ENCODE measurements around the gene GJB2. TPM values are rescaled to one million over a fixed set of nuclear protein-coding genes. Genes with fewer than 3 reads are reported as not detected.

The GJB2 gene
- total RNA-seq, 1 donor from 2014 or later = not detected

- no peak overlapping the region for H3K27ac ChIP-seq (replicated peaks)
- TF ChIP-seq, protein P1, sequence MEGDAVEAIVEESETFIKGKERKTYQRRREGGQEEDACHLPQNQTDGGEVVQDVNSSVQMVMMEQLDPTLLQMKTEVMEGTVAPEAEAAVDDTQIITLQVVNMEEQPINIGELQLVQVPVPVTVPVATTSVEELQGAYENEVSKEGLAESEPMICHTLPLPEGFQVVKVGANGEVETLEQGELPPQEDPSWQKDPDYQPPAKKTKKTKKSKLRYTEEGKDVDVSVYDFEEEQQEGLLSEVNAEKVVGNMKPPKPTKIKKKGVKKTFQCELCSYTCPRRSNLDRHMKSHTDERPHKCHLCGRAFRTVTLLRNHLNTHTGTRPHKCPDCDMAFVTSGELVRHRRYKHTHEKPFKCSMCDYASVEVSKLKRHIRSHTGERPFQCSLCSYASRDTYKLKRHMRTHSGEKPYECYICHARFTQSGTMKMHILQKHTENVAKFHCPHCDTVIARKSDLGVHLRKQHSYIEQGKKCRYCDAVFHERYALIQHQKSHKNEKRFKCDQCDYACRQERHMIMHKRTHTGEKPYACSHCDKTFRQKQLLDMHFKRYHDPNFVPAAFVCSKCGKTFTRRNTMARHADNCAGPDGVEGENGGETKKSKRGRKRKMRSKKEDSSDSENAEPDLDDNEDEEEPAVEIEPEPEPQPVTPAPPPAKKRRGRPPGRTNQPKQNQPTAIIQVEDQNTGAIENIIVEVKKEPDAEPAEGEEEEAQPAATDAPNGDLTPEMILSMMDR (IDR thresholded peaks at IDR 0.05; ENCODE audit: borderline replicate concordance) = no peak
- DNase-seq = no peak
- intact Hi-C loops (cut with micrococcal nuclease) = no loop called here
- no peaks in the 10 kb centered on the region for H3K36me3 ChIP-seq
- H3K4me3 ChIP-seq = no peak overlapping the region
- peaks cover 16% of the 10 kb centered on the region for H3K9me3 ChIP-seq (replicated peaks)
- H3K27me3 ChIP-seq (ENCODE audit: low read depth) = peaks cover 57% of the 10 kb centered on the region
- H3K4me1 ChIP-seq = peaks cover 5% of the 10 kb centered on the region
Measured at GRCh38 chr13:20198781-20199180, 6.0 kb upstream of the GJB2 start.

DNA sequence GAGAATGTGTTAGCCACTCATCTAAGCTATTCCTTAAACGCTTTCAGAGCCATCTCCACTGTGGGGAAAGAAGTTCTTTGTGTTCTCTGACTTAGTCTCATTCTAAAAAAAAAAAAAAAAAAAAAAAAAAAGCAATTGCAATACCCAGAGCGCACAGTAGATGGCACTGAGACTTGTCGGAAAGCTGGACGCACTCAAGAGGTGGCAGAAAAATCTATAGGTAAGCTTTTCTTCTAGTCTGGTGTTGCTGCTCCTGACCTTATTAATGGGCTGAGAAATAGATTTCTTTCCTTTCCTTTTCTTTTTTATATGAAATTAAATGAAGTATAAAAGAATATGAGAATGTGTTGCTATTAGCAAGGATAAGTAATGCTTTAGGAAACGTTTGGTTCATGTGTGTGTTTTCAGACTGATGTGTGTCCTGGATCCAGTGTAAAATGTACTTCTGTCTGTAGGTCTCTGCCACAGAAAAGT is 4.7 kb upstream of the GJB2 start:
- intact Hi-C loops (cut with micrococcal nuclease) = no loop called here
- TF ChIP-seq, protein P1 (IDR thresholded peaks at IDR 0.05; ENCODE audit: borderline replicate concordance) = peak; percentile 80
- Histone ChIP-seq H3K36me3 (no peaks in the 10 kb centered on the region), H3K27ac (replicated peaks) (no peak overlapping the region), H3K9me3 (replicated peaks) (peaks cover 12% of the 10 kb centered on the region), H3K4me1 (peaks cover 19% of the 10 kb centered on the region), H3K27me3 (ENCODE audit: low read depth) (peaks cover 57% of the 10 kb centered on the region), H3K4me3 (no peak overlapping the region)
- DNase-seq = no peak

DNA sequence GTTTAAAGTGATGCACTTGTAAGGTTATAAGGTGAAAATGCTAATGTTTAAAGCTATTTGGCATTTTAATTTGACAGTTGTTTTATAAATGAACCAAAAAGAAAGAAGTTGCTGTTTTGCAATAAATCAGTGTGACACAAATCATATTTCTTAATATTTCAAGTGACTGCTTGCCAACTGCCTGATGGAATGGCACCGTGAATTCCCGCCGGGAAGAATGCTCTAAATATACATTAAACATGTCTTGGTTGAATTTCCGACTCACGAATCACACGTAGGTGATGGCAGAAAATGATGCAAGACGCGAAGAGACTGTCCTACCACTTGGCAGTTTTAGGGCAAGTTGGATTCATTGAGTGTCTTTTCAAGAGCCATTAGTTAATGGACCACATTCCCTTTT is 3.1 kb upstream of the GJB2 start:
- Histone ChIP-seq H3K4me1 (peaks cover 29% of the 10 kb centered on the region), H3K27ac (replicated peaks) (no peak overlapping the region), H3K27me3 (ENCODE audit: low read depth) (peaks cover 63% of the 10 kb centered on the region), H3K36me3 (no peaks in the 10 kb centered on the region), H3K9me3 (replicated peaks) (no peaks in the 10 kb centered on the region), H3K4me3 (no peak overlapping the region)
- intact Hi-C loops (cut with micrococcal nuclease) = no loop called here
- no peak for DNase-seq
- TF ChIP-seq, protein P1 (IDR thresholded peaks at IDR 0.05; ENCODE audit: borderline replicate concordance) = no peak

DNA sequence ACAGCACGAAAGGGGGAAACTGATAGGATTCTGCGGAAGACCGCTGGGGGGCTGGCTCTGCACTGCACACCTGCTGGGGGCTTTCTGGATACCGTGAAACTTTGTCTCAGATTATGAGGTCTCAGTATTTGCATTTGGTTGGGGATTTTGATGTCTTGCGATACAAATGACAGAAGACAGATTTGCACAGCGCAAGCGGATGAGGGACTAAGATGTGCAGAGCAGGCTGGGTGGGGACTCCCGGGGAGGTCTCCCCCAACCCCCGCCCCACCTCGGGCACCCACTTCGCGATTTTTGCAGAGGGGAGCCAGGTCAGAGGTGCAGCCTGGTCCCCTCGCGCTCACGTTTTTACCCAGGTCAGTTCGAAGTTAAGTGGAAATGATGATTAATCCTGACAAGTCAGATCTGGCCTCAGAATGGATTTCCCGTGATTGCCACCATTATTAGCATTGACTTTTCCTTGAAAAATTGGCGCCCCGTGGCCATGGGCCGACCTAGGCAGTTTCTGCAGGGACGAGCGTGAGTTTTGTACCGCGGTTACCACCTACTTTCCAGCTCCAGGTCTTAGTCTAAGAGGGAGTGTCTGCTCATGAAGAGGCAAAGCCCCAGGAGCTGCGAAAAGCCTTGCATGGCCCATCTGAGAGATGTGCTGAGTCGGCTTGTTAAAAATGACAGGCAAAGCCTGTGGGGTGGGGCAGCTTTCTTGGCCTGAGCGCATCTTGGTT is 1.3 kb upstream of the GJB2 start:
- no peak for DNase-seq
- Histone ChIP-seq H3K27ac (replicated peaks) (no peak overlapping the region), H3K4me1 (peaks cover 29% of the 10 kb centered on the region), H3K9me3 (replicated peaks) (no peaks in the 10 kb centered on the region), H3K27me3 (ENCODE audit: low read depth) (peaks cover 66% of the 10 kb centered on the region), H3K36me3 (no peaks in the 10 kb centered on the region), H3K4me3 (peak overlapping the region; percentile 75)
- intact Hi-C loops (cut with micrococcal nuclease) = no loop called here
- TF ChIP-seq, protein P1 (IDR thresholded peaks at IDR 0.05; ENCODE audit: borderline replicate concordance) = no peak

- H3K4me3 ChIP-seq = peak overlapping the region; percentile 75
- TF ChIP-seq, protein P1 (IDR thresholded peaks at IDR 0.05; ENCODE audit: borderline replicate concordance) = no peak
- intact Hi-C loops (cut with micrococcal nuclease) = no loop called here
- H3K9me3 ChIP-seq (replicated peaks) = no peaks in the 10 kb centered on the region
- H3K4me1 ChIP-seq = peaks cover 29% of the 10 kb centered on the region
- no peak overlapping the region for H3K27ac ChIP-seq (replicated peaks)
- peaks cover 66% of the 10 kb centered on the region for H3K27me3 ChIP-seq (ENCODE audit: low read depth)
- no peak for DNase-seq
- no peaks in the 10 kb centered on the region for H3K36me3 ChIP-seq
Measured at GRCh38 chr13:20193162-20193906, 596 bp upstream of the GJB2 start.
